Upper lobe of left lung (tissue), 4 donors: ENCODE results near the gene ZBTB8A.

ENCODE experiments used
- CTCF ChIP-seq, 6 experiments: fragments of 450-650 bp in 4 of 6; fragments of 200-600 bp in 2 of 6; sonication (generic) in 2 of 6; IDR thresholded peaks; one replicate each; pipeline ENCODE4 v1.5.1; 2016 to 2019; ENCODE audit warnings: antibody characterized with exemption in 6 of 6
- POLR2AphosphoS5 ChIP-seq, 2 donors: sonication (generic); formaldehyde crosslinking; IDR thresholded peaks; one replicate each; pipeline ENCODE4 v1.5.1; 2017; ENCODE audit warnings: antibody characterized with exemption in 2 of 2

- no peak for TF ChIP-seq POLR2AphosphoS5 (IDR thresholded peaks at IDR 0.05)
- TF ChIP-seq CTCF (IDR thresholded peaks at IDR 0.05) = peak in 3 of 6 experiments; percentile 18 to 35 (median 30)
Observed at GRCh38 chr1:32539584-32540571, 651 bp downstream of the ZBTB8A start.
